H1 (cell line): Measurements from ENCODE around the gene GARNL3. TPM values are rescaled to one million over a fixed set of nuclear protein-coding genes. Genes with fewer than 3 reads are reported as not detected.

Experiments used
- CTCF ChIA-PET: fragments of 300-600 bp; sonication (Branson Sonifier 250); formaldehyde crosslinking; loops from one replicate; lab custom pipeline; 2021; ENCODE audit not compliant: partially characterized antibody; lab: Charles Lee
- POLR2A ChIA-PET: fragments of 300-600 bp; sonication (Branson Sonifier 250); formaldehyde crosslinking; loops from one replicate; lab custom pipeline; 2021; ENCODE audit warnings: inconsistent platforms; ENCODE audit not compliant: partially characterized antibody; lab: Charles Lee
- DNase-seq, 2 experiments: peaks; one replicate each; pipeline versions ENCODE4 v3.0.0 to v3.0.0-alpha.2; 2010 to 2022; ENCODE audit warnings: low spot score in 2 of 2, low read depth in 1 of 2, mixed read lengths in 1 of 2
- FAIRE-seq: peaks from 2 replicates; lab custom pipeline; 2011; peaks lifted over from hg19 to GRCh38; lab: Jason Lieb, UNC
- H2AFZ ChIP-seq: 2 replicates; pipeline ENCODE4 v1.8.1; 2012; ENCODE audit warnings: low read length, inconsistent platforms
- H2AK5ac ChIP-seq: 2 replicates; pipeline ENCODE4 v1.6.1; 2013; ENCODE audit warnings: low read depth, low read length
- H2BK120ac ChIP-seq: replicated peaks from 2 replicates; pipeline ENCODE3; 2013; ENCODE audit warnings: low read depth, low read length, inconsistent platforms
- H2BK12ac ChIP-seq: 2 replicates; pipeline ENCODE4 v1.6.1; 2013; ENCODE audit warnings: low read depth, low read length
- H2BK15ac ChIP-seq: 2 replicates; pipeline ENCODE4 v1.6.1; 2013; ENCODE audit warnings: low read length
- H2BK20ac ChIP-seq: 2 replicates; pipeline ENCODE4 v1.6.1; 2013; ENCODE audit warnings: low read length
- H2BK5ac ChIP-seq: 2 replicates; pipeline ENCODE4 v1.6.1; 2013; ENCODE audit warnings: low read depth, low read length
- H3K14ac ChIP-seq: 2 replicates; pipeline ENCODE4 v1.6.1; 2013; ENCODE audit warnings: inconsistent platforms; ENCODE audit not compliant: insufficient read length
- H3K18ac ChIP-seq: 2 replicates; pipeline ENCODE4 v1.6.1; 2013; ENCODE audit warnings: low read length; ENCODE audit errors: extremely low read depth
- H3K23ac ChIP-seq: 2 replicates; pipeline ENCODE4 v1.6.1; 2013; ENCODE audit warnings: inconsistent platforms; ENCODE audit not compliant: insufficient read length
- H3K23me2 ChIP-seq: 2 replicates; pipeline ENCODE4 v1.6.1; 2013; ENCODE audit warnings: low read depth, low read length
- H3K27ac ChIP-seq: 2 replicates; pipeline ENCODE4 v1.6.1; 2011; ENCODE audit warnings: low read depth, low read length, inconsistent platforms
- H3K27me3 ChIP-seq, 4 experiments: replicated peaks in 1 of 4; 1 replicate in 1 of 4; 2 replicates in 3 of 4; pipeline versions ENCODE4 v1.6.1 to v1.8.1; 2011 to 2013; ENCODE audit warnings: low read length in 3 of 4, mild to moderate bottlenecking in 3 of 4, inconsistent platforms in 2 of 4, mixed read lengths in 2 of 4, moderate library complexity in 1 of 4; ENCODE audit not compliant: control insufficient read depth in 3 of 4, insufficient read depth in 3 of 4; ENCODE audit errors: extremely low read depth in 1 of 4
- H3K36me3 ChIP-seq, 4 experiments: 2 replicates each; pipeline versions ENCODE4 v1.6.1 to v1.8.1; 2011 to 2013; ENCODE audit warnings: mild to moderate bottlenecking in 4 of 4, low read length in 3 of 4, moderate library complexity in 2 of 4, control low read depth in 1 of 4, inconsistent platforms in 1 of 4; ENCODE audit not compliant: insufficient read depth in 4 of 4, control insufficient read depth in 2 of 4
- H3K4ac ChIP-seq: replicated peaks from 2 replicates; pipeline ENCODE3; 2013; ENCODE audit warnings: low read length, low read depth, mixed read lengths, inconsistent platforms; ENCODE audit not compliant: insufficient read length
- H3K4me1 ChIP-seq, 4 experiments: replicated peaks in 1 of 4; 1 replicate in 1 of 4; 2 replicates in 3 of 4; pipeline versions ENCODE4 v1.6.1 to v1.8.1; 2011 to 2013; ENCODE audit warnings: low read length in 3 of 4, inconsistent platforms in 2 of 4, mixed read lengths in 1 of 4; ENCODE audit not compliant: insufficient read depth in 4 of 4, control insufficient read depth in 3 of 4
- H3K4me2 ChIP-seq, 2 experiments: 2 replicates each; pipeline versions ENCODE4 v1.6.1 to v1.8.1; 2011 to 2013; ENCODE audit warnings: low read depth in 2 of 2, low read length in 2 of 2, control low read depth in 1 of 2, inconsistent platforms in 1 of 2, mild to moderate bottlenecking in 1 of 2; ENCODE audit not compliant: insufficient read depth in 1 of 2
- H3K4me3 ChIP-seq, 4 experiments: fragments of 200-600, 300-600 bp in 1 of 4; sonication (generic), shearing (Covaris generic), sonication (Bioruptor Twin) in 1 of 4; 2 replicates each; pipeline versions ENCODE4 v1.5.1 to v1.8.1; 2011 to 2016; ENCODE audit warnings: low read length in 4 of 4, low read depth in 3 of 4, control low read depth in 2 of 4, inconsistent platforms in 2 of 4, mild to moderate bottlenecking in 2 of 4, mixed read lengths in 1 of 4, moderate library complexity in 1 of 4; ENCODE audit not compliant: insufficient read depth in 2 of 4; ENCODE audit errors: extremely low read depth in 1 of 4
- H3K56ac ChIP-seq: replicated peaks from 2 replicates; pipeline ENCODE3; 2013; ENCODE audit warnings: low read depth, mild to moderate bottlenecking, mixed read lengths, low read length, inconsistent platforms; ENCODE audit not compliant: insufficient read length
- H3K79me1 ChIP-seq: 2 replicates; pipeline ENCODE4 v1.6.1; 2013; ENCODE audit warnings: low read depth, low read length, control low read depth
- H3K79me2 ChIP-seq, 2 experiments: 2 replicates each; pipeline versions ENCODE4 v1.6.1 to v1.8.1; 2012 to 2013; ENCODE audit warnings: low read length in 2 of 2, mild to moderate bottlenecking in 2 of 2, inconsistent platforms in 1 of 2; ENCODE audit not compliant: insufficient read depth in 2 of 2, control insufficient read depth in 1 of 2
- H3K9ac ChIP-seq, 4 experiments: replicated peaks in 1 of 4; 1 replicate in 1 of 4; 2 replicates in 3 of 4; pipeline versions ENCODE4 v1.6.1 to v1.8.1; 2011 to 2013; ENCODE audit warnings: low read depth in 3 of 4, low read length in 3 of 4, control low read depth in 2 of 4, mild to moderate bottlenecking in 2 of 4, moderate library complexity in 2 of 4, inconsistent platforms in 1 of 4; ENCODE audit errors: extremely low read depth in 1 of 4
- H3K9me3 ChIP-seq, 2 experiments: 2 replicates each; pipeline versions ENCODE4 v1.6.1 to v1.8.1; 2012 to 2013; ENCODE audit warnings: mild to moderate bottlenecking in 2 of 2, moderate library complexity in 2 of 2, control low read depth in 1 of 2, inconsistent platforms in 1 of 2, low read depth in 1 of 2, low read length in 1 of 2, mixed read lengths in 1 of 2; ENCODE audit not compliant: insufficient read depth in 2 of 2
- H4K20me1 ChIP-seq, 2 experiments: replicated peaks in 1 of 2; 2 replicates each; pipeline versions ENCODE3 to v1.8.1; 2011 to 2013; ENCODE audit warnings: inconsistent platforms in 2 of 2, low read length in 2 of 2, mild to moderate bottlenecking in 1 of 2; ENCODE audit not compliant: insufficient read depth in 2 of 2, control insufficient read depth in 1 of 2
- H4K5ac ChIP-seq: 2 replicates; pipeline ENCODE4 v1.6.1; 2013; ENCODE audit warnings: low read length, low read depth, mixed read lengths, inconsistent platforms; ENCODE audit not compliant: insufficient read length
- H4K8ac ChIP-seq: 2 replicates; pipeline ENCODE4 v1.8.0; 2013; ENCODE audit warnings: mild to moderate bottlenecking, moderate library complexity, low read length, inconsistent platforms; ENCODE audit not compliant: insufficient read depth; ENCODE audit errors: extremely low read depth
- H4K91ac ChIP-seq: replicated peaks from 2 replicates; pipeline ENCODE3; 2013; ENCODE audit warnings: low read length, mixed read lengths, inconsistent platforms; ENCODE audit not compliant: insufficient read length
- CHD2 ChIP-seq: IDR thresholded peaks from 2 replicates; pipeline ENCODE4 v1.6.1; 2012; ENCODE audit warnings: low read length, improper control_type of control experiment
- GABPA ChIP-seq: IDR thresholded peaks from 2 replicates; pipeline ENCODE4 v1.6.1; 2011; ENCODE audit warnings: mild to moderate bottlenecking, low read length, moderate library complexity, borderline replicate concordance; ENCODE audit not compliant: insufficient read depth
- POLR2A ChIP-seq, 2 experiments: IDR thresholded peaks; 1 replicate in 1 of 2; 2 replicates in 1 of 2; pipeline ENCODE4 v1.6.1; 2011; ENCODE audit warnings: low read depth in 2 of 2, low read length in 2 of 2, mild to moderate bottlenecking in 2 of 2; ENCODE audit errors: control extremely low read depth in 1 of 2
- RBBP5 ChIP-seq: IDR thresholded peaks from 2 replicates; pipeline ENCODE4 v1.7.1; 2012; ENCODE audit warnings: low read depth, mild to moderate bottlenecking, inconsistent platforms, low read length, moderate library complexity, borderline replicate concordance
- RXRA ChIP-seq: IDR thresholded peaks from 2 replicates; pipeline ENCODE4 v1.6.1; 2011; ENCODE audit warnings: low read depth, mild to moderate bottlenecking, low read length, moderate library complexity; ENCODE audit not compliant: insufficient read depth
- WGBS, 2 experiments: shearing (Covaris generic) in 1 of 2; methylation state at CpG; one replicate each; pipeline versions ENCODE4 v1.1.6 to v1.1.7; 2013 to 2015; ENCODE audit warnings: low lambda C conversion rate in 2 of 2, mixed read lengths in 2 of 2, inconsistent platforms in 1 of 2, low coverage in 1 of 2, missing lambda C conversion rate in 1 of 2; ENCODE audit not compliant: insufficient replicate concordance in 2 of 2, insufficient coverage in 1 of 2, insufficient read length in 1 of 2; ENCODE audit errors: extremely low coverage in 1 of 2, missing lambda C conversion rate in 1 of 2; 5-methylcytosine and 5-hydroxymethylcytosine counted together
- polyA plus RNA-seq, 7 experiments: library from polyadenylated mRNA; depleted of rRNA in 3 of 7; stranded (reverse) in 5 of 7; unstranded in 2 of 7; fragments of >200 nt in 5 of 7; fragments of 200-250 nt in 2 of 7; gene quantifications; 1 replicate in 5 of 7; 2 replicates in 1 of 7; 4 replicates in 1 of 7; pipeline versions ENCODE4 v1.2.1 to v1.2.3, GENCODE V29; 2011 to 2013; ENCODE audit warnings: missing spikeins in 2 of 7, mixed read lengths in 2 of 7
- total RNA-seq: library from RNA; stranded (reverse); fragmentation: NEBNext Ultra II Directional; extraction: Animal tissue kit (Norgen Biotek cat#: 25700); gene quantifications from 2 replicates; pipeline ENCODE4 v1.2.1, GENCODE V29; 2021

Gene GARNL3
- total and polyA plus RNA-seq, 2 of the 8 experiments (the other 6 are each of a cell fraction or from before 2014, with no cell fraction given), result 6.5 to 18.3 TPM

DNA sequence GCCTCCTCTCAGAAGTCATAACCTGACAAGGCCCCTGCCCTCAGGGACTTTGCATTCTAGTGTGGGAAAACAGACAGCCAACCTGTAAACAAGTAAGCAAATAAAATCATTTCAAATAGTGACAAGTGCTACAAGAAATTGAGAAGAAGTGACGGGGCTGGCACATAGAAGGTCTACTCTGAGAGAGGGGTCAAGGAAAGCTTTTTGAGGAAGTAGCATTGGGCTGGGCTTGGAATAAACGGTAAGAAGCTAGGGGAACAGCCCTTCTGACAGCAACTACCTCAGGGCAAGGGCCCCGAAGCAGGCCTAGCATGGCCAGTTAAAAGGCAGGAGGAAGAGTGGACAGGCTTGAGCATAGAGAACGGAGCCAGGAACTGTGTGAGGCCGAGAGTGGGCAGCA is 127.6 kb downstream of the GARNL3 start:
- no peak overlapping the region for H2BK15ac ChIP-seq
- H2BK5ac ChIP-seq, result 0 out of 2 replicates have a peak overlapping the region, but pooled peaks have one; percentile 16
- peaks cover 0 to 6% (median 0%) of the 10 kb centered on the region in 4 experiments; a peak in 3 of 7 replicates for H3K27me3 ChIP-seq
- H3K27ac ChIP-seq, result no peak overlapping the region
- H3K23me2 ChIP-seq, result peaks cover 8% of the 10 kb centered on the region
- H3K9me3 ChIP-seq, result no peaks in the 10 kb centered on the region
- no peak overlapping the region for H3K14ac ChIP-seq
- DNase-seq, result no peak
- H3K4me2 ChIP-seq, result no peak overlapping the region
- H2BK12ac ChIP-seq, result no peak overlapping the region
- no peak overlapping the region for H3K18ac ChIP-seq
- H3K4me1 ChIP-seq, result peaks cover 0 to 10% (median 1%) of the 10 kb centered on the region in 4 experiments; a peak in 5 of 7 replicates
- no peak overlapping the region for H3K4ac ChIP-seq
- no peak overlapping the region for H4K8ac ChIP-seq
- H2AFZ ChIP-seq, result no peak overlapping the region
- FAIRE-seq, result no peak
- CTCF ChIA-PET, result interaction anchor here (0.6 to 1.3 kb wide), 7 partner anchors 12 to 111 kb away, joined by 3 to 4 read pairs (median 3); no protein-coding TSS in a partner anchor
- H3K36me3 ChIP-seq, result no peaks in the 10 kb centered on the region
- H3K79me1 ChIP-seq, result no peaks in the 10 kb centered on the region
- POLR2A ChIA-PET, result interaction anchor here (1.1 kb wide), 1 partner anchor 12 kb away, joined by 3 read pairs; no protein-coding TSS in a partner anchor
- H3K4me3 ChIP-seq, result no peak overlapping the region
- H3K9ac ChIP-seq, result no peak overlapping the region
- WGBS, 2 experiments, result 92% methylated on average over 5 of the region's 5 CpGs; no CpG with 5 or more reads in 1 of the 2 experiments
- H4K5ac ChIP-seq, result no peak overlapping the region
- no peak overlapping the region for H2BK20ac ChIP-seq
- H4K91ac ChIP-seq, result no peak overlapping the region
- no peak overlapping the region for H2AK5ac ChIP-seq
- no peaks in the 10 kb centered on the region for H4K20me1 ChIP-seq
- H3K23ac ChIP-seq, result no peak overlapping the region
- H3K56ac ChIP-seq, result no peak overlapping the region
- H3K79me2 ChIP-seq, result no peaks in the 10 kb centered on the region
- no peak overlapping the region for H2BK120ac ChIP-seq
- no peak for TF ChIP-seq GABPA
- TF ChIP-seq POLR2A (IDR thresholded peaks at IDR 0.05; ENCODE audit: control extremely low read depth in 1 of 2, low read depth in 2 of 2, low read length in 2 of 2), result no peak
- TF ChIP-seq CHD2, result no peak
- TF ChIP-seq RXRA, result no peak
- no peak for TF ChIP-seq RBBP5
